SK-MEL-5 (cell line): ENCODE measurements around the gene NUCB1. TPM values are rescaled to one million over a fixed set of nuclear protein-coding genes. Genes with fewer than 3 reads are reported as not detected.
"Not testable (repeated sequence)": the region's sequence is repeated elsewhere in the genome, so short reads cannot be mapped to it uniquely, and the experiment has no call there.

ENCODE experiments used
- DNase-seq: peaks from one replicate; pipeline ENCODE4 v3.0.0-alpha.2; 2016; ENCODE audit warnings: low read depth, low spot score
- in situ Hi-C: cut with HindIII; loops from 2 replicates; pipeline ENCODE4 v1.10.0; 2016; ENCODE audit warnings: low sequenced_read_pairs, high pct_unique_total_duplicates, low pct_unique_long_range_greater_than_20kb
- total RNA-seq: library from RNA; depleted of rRNA; stranded (reverse); fragments of >200 nt; shearing (Covaris generic); gene quantifications from 2 replicates; pipeline ENCODE4 v1.2.3, GENCODE V29; 2014

Gene NUCB1
- total RNA-seq, 1 experiment from 2014 or later = 164 TPM

DNA sequence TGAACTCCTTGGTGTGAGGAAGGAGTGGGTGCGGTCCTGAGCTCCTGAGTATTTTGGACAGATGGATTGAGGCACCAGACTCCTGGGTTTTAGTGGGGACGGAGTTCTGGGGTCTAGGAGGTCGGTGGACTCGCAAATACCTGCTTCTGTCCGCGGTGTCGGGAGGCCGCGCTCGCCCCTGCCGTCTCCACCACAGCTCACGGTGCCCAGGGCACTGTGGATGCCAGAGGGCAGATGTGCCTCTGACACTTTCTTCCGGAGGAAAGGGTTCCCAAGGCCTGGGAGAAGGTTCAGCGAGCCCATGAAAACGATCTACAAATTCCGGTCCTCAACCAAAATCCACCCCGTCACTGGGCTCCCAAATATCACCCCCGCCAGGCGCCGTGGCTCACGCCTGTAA lies 4.9 kb upstream of the NUCB1 start:
- in situ Hi-C loops = no loop called here
- no peak for DNase-seq

DNA sequence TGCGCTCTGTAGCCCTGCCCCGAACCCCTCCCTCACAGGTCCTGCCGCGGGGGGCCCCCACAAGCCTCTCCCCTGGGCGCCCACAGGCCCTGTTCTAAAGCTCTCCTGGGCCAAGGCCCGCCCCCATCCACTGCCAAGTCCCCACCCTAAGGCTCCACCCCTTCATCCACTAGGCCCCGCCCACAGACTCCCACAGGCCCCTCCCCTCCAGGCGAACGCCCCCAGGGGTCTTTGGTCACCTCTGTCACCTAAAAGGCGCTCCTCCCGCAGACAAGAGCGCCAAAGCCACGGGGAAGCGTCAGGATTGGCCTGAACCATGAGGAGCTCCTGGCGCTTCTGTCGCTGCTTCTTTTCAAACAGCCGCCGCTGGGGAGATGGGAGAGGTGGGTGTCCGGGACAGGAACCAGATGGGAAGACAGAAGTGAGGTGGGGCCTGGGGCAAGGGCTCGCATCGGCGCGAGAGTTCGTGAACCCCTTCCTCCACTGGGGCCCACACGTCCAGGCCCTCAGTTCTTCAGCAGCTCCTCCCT lies 3.9 kb upstream of the NUCB1 start:
- no peak for DNase-seq
- in situ Hi-C loops = no loop called here

DNA sequence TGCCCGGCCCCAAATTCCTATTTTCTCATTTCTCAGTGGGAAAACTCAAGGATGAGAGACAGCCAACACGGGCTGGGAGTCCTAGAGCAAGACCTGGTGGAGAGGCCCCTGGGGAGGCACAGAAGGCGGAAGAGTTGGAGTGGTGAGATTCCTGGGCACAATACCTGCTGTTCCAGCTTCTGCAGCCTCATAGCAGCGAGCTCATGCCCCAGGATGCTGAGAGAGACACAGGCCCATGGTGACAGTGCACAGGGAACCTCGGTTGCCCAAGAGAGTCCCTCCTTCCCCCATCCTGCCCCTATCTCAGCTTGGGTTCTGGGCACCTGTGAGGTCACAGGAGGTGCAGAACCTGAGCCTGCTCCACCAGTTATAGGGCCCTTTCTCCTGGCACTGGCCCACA lies 2.9 kb upstream of the NUCB1 start:
- in situ Hi-C loops = no loop called here
- no peak for DNase-seq

DNA sequence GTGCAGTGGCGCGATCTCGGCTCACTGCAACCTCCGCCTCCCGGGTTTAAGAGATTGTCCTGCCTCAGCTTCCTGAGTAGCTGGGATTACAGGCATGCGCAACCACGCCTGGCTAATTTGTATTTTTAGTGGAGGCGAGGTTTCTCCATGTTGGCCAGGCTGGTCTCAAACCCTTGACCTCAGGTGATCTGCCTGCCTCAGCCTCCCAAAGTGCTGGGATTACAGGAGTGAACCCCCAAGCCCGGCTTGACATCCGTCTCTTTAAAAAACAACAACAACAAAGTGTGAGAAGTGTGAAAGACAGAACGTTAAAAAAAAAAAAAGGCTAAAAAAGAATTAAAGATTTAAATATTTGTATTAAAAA lies 744 bp upstream of the NUCB1 start:
- in situ Hi-C loops, DNase-seq: not testable (repeated sequence)

DNA sequence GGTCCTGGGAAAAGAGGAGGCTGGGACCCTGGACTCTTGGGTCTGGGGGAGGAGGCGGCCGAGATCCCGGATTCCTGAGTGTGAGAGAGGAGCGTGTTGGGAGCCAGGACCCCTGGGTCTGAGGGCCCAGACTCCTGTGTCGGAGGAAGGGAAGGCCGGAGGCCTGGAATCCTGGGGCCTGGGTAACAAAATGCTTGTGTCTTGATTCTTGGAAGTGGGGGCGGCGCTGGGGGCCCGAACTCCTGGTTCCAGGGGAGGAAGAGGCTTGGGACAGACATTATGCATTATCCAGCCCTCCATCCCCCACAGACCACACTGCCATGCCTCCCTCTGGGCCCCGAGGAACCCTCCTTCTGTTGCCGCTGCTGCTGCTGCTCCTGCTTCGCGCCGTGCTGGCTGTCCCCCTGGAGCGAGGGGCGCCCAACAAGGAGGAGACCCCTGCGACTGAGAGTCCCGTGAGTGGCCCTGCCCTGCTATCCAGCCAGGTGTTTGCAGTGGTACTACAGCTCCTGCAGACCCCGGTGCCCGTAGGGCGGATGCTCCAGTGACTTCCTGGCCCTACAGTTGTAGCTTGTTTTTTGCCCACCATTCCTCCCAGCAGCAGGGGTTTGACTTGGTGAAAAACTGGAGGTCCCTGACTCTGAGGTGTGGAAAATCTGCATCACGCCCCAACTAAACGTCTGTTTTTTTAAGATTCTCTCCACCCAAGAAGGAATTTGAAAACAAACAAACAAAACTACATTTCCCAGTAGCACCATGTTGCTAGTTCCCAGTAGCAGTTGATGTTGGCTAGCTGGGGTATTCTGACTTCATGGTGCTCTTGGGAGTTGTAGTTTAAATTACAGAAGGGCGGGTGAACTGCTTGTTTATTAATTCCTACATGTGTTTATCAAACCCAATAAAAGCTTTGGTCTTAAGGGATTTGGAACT lies 630 bp downstream of the NUCB1 start:
- in situ Hi-C loops = no loop called here
- peak; percentile 54 for DNase-seq

DNA sequence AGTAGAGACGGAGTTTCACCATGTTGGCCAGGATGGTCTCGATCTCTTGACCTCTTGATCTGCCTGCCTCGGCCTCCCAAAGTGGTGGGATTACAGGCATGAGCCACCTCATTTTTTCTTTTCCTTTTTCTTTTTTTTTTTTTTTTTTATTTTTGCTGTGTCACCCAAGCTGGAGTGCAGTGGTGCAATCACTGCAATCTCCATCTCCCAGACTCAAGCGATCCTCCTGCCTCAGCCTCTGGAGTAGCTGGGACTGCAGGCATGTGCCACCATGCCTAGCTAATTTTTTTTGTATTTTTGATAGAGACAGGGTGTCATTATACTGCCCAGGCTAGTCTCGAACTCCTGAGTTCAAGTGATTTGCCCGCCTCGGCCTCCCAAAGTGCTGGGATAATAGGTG lies 2.2 kb downstream of the NUCB1 start:
- in situ Hi-C loops, DNase-seq: not testable (repeated sequence)

DNA sequence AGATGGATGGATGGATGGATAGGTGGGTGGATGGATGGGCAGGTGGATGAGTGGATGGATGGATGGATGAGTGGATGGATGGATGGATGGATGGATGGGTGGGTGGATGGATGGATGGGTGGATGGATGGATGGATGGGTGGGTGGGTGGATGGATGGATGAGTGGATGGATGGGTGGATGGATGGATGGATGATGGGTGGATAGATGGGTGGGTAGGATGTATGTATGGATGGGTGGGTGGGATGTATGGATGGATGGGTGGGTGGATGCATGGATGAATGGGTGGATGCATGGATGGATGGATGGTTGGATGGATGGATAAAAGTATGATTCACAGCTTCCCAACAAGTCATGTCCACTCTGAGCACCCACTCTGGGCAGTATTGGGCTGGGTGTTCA lies 3.7 kb downstream of the NUCB1 start:
- in situ Hi-C loops = not testable (repeated sequence)

DNA sequence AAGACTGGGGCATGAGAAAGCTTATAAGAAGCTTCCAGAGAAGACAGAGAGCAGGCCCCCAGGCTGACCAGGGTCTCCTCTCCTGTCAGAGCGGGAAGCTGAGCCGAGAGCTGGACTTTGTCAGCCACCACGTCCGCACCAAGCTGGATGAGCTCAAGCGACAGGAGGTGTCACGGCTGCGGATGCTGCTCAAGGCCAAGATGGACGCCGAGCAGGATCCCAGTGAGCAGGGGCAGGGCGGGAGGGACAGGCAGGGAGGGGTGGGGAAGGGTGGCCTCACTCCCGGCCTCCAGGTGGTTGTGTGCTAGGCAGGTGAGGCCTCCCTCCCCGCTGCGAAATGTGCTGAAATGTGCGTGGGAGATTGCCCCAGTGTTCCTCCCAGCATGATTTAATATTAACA lies 5.6 kb downstream of the NUCB1 start:
- no peak for DNase-seq
- in situ Hi-C loops = no loop called here

More for the DNA sequence above, 3.7 kb downstream of the NUCB1 start:
- DNase-seq = not testable (repeated sequence)

DNA sequence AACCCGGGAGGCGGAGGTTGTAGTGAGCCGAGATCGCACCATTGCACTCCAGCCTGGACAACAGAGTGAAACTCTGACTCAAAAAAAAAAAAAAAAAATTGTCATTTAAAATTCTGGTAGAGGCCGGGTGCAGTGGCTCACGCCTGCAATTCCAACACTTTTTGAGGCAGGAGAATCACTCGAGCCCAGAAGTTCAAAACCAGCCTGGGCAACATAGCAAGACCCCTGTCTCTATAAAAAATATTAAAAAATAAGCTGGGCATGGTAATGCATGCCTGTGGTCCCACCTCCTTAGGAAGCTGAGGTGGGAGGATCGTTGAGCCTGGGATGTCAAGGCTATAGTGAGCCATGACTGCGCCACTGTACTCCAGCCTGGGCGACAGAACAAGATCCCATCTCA lies 6.2 kb downstream of the NUCB1 start:
- in situ Hi-C loops = no loop called here
- DNase-seq = no peak

DNA sequence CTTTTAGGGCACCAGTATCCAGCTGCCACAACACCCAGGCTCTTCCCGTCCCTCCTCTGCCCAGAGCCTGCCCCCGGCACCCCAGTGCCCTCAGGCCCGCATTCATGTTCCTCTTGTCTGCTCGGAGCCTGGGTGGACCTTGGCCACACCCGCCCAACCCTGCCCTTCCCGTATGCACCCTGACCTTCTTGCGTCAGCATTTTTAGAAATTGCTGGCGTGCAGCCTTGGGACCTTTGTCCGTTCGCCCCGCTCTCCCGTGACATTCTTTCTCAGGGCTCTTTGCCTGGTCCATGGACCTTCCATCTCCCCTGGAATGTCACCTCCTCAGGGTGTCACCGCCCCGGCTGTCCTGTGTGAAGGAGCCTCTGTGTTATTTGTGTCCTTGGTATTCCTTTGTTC lies 7.6 kb downstream of the NUCB1 start:
- DNase-seq = no peak
- in situ Hi-C loops = no loop called here

DNA sequence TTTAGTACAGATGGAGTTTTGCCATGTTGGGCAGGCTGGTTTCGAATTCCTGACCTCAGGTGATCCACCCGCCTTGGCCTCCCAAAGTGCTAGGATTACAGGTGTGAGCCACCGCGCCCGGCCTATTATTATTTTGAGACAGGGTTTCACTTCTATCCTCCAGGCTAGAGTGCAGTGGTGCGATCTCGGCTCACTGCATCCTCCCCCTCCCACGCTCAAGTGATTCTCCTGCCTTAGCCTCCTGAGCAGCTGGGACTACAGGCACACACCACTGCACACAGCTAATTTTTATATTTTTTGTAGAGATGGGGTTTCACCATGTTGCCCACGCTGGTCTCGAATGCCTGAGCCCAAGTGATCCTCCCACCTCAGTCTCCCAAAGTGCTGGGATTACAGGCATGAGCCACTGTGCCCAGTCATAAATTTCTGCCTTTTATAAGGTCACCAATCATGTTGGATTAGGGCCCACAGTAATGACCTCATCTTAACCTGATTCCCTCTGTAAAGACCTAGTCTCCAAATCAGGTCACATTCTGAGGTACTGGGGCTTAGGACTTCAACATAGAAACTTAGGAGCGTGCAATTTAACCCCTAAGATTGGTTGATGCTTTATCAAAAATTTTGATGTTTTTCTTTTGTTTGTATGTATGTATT lies 9.4 kb downstream of the NUCB1 start:
- DNase-seq, in situ Hi-C loops: not testable (repeated sequence)

DNA sequence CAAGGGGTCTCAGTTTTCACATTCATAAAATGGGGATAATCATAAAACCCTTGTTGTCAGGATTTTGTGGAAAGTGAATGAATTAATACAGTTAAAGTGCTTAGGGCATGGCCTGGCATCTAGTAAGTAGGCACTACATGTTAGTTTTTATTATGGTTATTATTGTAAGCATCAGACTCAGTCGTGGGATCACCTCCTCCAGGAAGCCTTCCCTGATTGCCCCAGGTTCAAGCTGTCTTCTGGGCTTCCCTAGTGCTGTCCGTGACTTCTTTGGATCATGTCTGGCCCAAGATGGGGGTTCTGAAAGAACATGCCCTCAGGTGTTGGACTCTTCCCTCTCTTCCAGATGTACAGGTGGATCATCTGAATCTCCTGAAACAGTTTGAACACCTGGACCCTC lies 10.7 kb downstream of the NUCB1 start:
- DNase-seq = no peak
- in situ Hi-C loops = no loop called here

DNA sequence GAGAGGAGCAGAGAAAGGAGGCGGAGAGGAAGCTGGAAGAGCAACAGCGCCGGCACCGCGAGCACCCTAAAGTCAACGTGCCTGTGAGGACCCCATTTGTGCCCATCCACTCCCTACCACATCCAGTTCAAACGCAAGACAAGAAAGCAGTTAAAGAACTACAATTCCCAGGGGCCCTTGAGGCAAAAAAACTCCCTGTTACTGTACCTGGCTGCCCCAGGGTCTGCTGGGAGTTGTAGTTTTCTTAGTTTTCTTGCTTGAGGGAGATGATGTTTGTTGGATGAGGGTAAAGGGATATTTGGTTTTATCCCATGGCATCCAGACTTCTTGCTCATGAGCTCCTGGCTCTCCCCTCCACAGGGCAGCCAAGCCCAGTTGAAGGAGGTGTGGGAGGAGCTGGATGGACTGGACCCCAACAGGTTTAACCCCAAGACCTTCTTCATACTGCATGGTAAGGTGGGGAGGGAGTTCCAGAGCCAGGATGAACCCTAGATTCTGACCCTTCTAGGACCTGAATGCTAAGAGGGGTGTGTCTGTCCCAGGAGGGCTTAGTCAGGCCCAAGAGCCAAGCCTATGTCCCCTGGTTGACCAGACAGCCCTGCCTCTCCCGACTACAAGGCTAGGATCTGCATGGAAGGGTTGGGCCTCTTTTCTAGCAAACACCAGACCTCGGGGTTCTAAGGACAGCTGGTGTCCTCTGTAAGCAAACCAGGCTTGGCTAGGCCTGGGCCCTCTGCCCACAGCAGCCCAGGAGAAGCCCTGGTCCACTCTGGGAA lies 13.2 kb downstream of the NUCB1 start:
- peak; percentile 44 for DNase-seq
- in situ Hi-C loops = no loop called here

DNA sequence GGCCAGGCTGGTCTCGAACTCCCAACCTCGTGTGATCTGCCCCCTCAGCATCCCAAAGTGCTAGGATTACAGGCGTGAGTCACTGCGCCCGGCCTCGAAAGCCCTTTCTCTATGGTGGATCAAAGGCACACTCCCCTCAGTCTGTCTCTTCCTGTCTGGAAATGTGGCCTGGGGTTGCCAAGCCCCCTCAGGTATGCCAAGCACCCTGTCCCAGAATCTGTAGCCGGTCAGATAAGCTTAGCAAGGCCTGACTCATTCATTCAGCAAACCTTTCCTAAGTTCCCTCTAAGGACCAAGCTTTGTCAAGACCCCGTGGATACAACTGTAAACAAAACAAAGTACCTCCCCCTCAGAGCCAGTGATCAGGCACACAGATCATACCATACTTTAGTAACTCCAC lies 14.1 kb downstream of the NUCB1 start:
- in situ Hi-C loops = no loop called here
- DNase-seq = no peak

DNA sequence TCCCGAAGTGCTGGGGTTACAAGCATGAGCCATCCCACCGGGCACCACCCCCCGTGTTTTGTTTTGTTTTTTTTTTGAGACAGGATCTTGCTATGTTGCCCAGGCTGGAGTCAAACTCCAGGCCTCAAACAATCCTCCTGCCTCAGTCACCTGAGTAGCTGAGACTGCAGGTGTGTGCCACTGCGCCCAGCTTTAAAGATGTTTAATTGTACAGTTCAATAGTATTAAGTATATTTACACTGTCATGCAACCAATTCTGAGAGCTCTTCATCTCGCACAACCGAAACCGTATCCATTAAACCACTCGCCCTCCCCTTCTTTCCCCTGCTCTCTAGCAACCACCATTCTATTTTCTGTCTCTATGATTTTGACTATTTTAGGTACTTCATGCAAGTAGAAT lies 15.6 kb downstream of the NUCB1 start:
- in situ Hi-C loops = no loop called here
- DNase-seq = no peak

DNA sequence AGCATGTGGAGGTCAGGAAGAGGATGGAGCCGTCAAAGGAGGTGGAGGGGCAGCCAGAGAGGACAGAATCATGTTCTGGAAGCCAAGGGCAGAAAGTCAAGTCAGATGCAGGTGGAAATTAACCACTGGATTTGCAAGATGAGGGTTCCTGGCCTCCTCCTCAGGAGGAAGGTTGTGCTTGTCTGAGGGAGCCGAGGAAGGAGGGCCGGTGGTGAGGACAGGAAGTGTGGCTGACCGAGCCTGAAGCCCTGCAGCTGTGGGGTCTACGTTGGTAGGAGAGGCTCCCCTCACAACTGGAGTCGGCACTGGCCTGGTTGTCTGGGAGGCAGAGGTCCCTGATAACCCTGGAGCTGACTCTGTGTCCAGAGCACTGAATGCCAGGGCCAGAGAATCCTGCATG lies 18.0 kb downstream of the NUCB1 start:
- in situ Hi-C loops = no loop called here

DNA sequence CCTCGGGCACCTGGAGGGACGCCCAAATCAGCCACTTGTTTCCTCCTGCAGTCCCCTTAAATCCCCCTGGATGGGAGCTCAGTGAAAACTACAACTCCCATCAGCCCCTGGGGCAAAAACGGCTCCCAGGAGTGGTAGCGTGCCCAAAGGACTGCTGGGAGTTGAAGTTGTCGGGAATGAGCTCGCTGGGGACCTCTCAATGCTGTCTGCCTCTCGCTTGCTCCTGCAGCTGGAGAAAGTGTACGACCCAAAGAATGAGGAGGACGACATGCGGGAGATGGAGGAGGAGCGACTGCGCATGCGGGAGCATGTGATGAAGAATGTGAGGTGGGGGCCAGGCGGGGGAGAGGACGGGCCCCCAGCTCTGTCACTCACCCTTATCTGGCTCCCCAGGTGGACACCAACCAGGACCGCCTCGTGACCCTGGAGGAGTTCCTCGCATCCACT lies 18.7 kb downstream of the NUCB1 start:
- DNase-seq = peak; percentile 54

More for the DNA sequence above, 18.0 kb downstream of the NUCB1 start:
- no peak for DNase-seq

DNA sequence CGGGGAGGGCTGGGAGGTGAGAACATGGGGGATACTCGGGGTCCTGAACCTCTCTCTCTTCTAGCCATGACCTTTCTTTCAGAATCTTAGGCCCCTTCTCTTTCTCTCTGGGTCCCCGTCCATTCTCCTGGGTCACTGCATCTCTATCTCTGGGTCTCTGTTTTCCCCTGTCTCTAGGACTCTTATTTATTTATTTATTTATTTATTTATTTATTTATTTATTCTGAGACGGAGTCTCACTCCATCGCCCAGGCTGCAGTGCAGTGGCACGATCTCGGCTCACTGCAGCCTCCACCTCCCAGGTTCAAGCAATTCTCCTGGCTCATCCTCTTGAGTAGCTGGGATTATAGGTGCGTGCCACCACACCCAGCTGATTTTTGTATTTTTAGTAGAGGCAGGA lies 19.2 kb downstream of the NUCB1 start:
- DNase-seq, in situ Hi-C loops: not testable (repeated sequence)

More for the DNA sequence above, 18.7 kb downstream of the NUCB1 start:
- in situ Hi-C loops = no loop called here
